Muscle layer of colon (tissue), 2 donors: ENCODE data around the gene CXXC5.

Source experiments
- H3K27ac ChIP-seq: one replicate; pipeline ENCODE4 v1.7.0; 2013; ENCODE audit warnings: low read depth, mild to moderate bottlenecking, low read length, moderate library complexity
- H3K27me3 ChIP-seq, 2 donors: one replicate each; pipeline ENCODE4 v1.7.0; 2013; ENCODE audit warnings: low read length in 2 of 2, mild to moderate bottlenecking in 2 of 2; ENCODE audit not compliant: insufficient read depth in 2 of 2, control insufficient read depth in 1 of 2
- H3K36me3 ChIP-seq: one replicate; pipeline ENCODE4 v1.7.0; 2013; ENCODE audit warnings: mild to moderate bottlenecking, low read length; ENCODE audit not compliant: insufficient read depth
- H3K4me1 ChIP-seq: one replicate; pipeline ENCODE4 v1.7.0; 2013; ENCODE audit warnings: mild to moderate bottlenecking, low read length; ENCODE audit not compliant: insufficient read depth
- H3K4me3 ChIP-seq, 2 donors: one replicate each; pipeline ENCODE4 v1.7.0; 2013; ENCODE audit warnings: low read length in 2 of 2, low read depth in 1 of 2, mild to moderate bottlenecking in 1 of 2, moderate library complexity in 1 of 2
- H3K9ac ChIP-seq: one replicate; pipeline ENCODE4 v1.7.0; 2013; ENCODE audit warnings: low read length
- H3K9me3 ChIP-seq: one replicate; pipeline ENCODE4 v1.7.0; 2013; ENCODE audit warnings: mild to moderate bottlenecking, low read length
- donor health status: abdominal sarcoma.
- donor health status: Adenocarcinoma of cecum.

CXXC5 gene

DNA sequence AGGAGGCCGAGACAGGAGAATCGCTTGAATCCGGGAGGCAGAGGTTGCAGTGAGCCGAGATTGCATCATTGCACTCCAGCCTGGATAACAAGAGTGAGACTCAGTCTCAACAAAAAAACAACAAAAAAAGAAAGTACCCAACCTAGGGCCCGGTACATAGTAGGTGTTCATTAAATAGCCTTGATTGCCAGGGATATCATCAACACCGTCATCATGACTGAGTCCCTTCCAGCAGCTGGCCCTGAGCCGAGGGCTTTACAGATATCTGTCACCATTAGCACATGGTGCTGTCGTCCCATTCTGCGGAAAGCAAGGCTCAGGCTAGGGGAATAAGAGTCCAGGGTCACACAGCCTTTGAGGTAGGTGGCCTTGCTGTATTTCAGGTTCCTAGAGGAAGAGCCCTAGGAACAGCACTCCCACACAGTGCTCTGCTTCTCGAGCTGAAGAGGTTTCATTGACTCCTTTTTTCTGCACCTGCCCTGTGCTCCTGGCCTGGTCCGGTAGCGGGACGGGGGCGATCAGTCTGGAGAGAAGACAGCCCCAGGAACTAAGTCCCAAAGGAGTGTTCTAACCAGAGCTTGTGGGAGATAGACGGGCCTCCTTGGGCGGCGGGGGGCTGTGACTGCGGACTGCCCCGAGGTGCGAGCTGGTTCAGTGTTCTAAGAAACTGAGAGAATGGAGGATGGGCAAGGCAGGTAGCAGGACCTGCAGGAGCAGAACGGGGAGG lies 48.2 kb downstream of the CXXC5 start:
- H3K36me3 ChIP-seq = no peaks in the 10 kb centered on the region
- H3K9me3 ChIP-seq = no peaks in the 10 kb centered on the region
- peak overlapping the region; percentile 84 for H3K27ac ChIP-seq
- H3K4me3 ChIP-seq = peak overlapping the region; percentile 2 to 49
- peak overlapping the region; percentile 25 for H3K9ac ChIP-seq
- peaks cover 0 to 8% of the 10 kb centered on the region in 2 donors for H3K27me3 ChIP-seq
- H3K4me1 ChIP-seq = peaks cover 33% of the 10 kb centered on the region

DNA sequence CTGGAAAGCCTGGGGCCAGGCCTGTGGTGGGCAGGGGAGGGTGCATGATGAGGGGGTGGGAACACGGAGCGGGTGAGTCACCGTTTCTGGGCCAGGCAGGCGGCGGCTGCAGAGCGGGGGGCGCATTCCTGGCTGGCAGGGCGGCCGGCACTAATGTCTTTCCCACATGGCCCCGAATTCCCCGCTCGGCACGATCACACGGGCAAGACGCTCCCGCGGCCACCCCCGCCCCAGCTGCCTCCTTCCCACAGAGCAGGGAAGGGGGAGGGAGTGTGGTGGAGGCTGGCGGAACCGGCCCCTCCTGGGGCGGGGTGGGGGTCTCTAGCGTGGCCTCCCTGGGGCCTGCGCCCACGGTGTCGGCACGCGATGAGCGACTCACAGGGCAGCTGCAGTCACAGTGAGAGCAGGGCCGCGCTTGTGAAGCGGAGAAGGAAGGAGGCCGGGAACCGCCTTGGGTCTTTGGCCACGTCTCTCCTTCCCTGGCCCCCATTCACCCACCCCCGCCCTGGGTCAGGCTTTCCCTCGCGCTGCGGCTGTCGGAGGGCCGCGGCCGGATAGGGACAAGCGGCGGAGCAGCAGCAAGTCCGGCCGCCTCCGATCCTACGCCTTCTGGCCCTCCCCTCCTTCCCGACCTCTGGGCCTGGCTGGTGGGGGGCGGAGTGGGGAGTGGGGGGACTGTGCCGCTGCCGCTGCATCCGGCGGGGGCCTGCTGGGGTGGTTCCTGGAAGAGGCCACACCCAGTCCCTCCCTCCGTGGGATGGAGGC lies 48.9 kb downstream of the CXXC5 start:
- Histone ChIP-seq H3K36me3 (no peaks in the 10 kb centered on the region), H3K9me3 (no peaks in the 10 kb centered on the region), H3K4me1 (peaks cover 33% of the 10 kb centered on the region), H3K27ac (peak overlapping the region; percentile 84), H3K27me3 (peaks cover 0 to 8% of the 10 kb centered on the region in 2 donors), H3K9ac (peak overlapping the region; percentile 27), H3K4me3 (peak overlapping the region; percentile 49 to 71)

DNA sequence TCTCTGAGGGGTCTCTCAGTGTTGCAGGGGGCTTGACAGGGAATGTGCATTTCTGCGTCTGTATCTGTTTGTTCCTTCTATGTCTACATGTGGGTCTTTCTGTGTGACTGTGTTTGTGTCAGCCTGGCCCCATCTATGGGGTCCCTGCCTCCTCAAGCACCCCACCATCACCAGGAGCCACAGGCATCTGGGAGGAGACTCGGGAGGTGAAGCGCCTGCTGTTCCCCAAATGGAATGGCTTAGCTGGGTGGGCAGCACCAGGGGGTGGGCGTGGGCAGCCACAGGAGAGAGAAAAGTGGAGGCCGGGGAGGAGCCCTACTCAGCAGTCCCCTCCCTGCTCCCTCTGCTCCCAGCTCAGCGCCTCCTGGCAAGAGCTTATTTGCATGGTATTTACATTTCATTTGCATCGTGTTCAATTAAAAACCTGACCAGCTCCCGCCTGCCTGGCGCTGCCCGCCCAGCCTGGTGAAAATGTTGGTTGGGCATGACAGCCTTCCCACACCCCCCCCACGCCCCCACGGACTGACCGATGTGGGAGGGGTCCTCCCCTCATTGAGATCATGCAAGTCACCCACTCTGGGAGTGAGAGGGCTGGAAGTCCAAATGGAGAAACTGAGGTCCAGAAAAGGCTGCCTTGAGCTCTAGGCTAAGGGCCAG lies 50.5 kb downstream of the CXXC5 start:
- Histone ChIP-seq H3K27me3 (peaks cover 0 to 8% of the 10 kb centered on the region in 2 donors), H3K4me3 (peak overlapping the region in 1 of 2 donors; percentile 1), H3K4me1 (peaks cover 27% of the 10 kb centered on the region), H3K27ac (peak overlapping the region; percentile 84), H3K36me3 (no peaks in the 10 kb centered on the region), H3K9ac (no peak overlapping the region), H3K9me3 (no peaks in the 10 kb centered on the region)

DNA sequence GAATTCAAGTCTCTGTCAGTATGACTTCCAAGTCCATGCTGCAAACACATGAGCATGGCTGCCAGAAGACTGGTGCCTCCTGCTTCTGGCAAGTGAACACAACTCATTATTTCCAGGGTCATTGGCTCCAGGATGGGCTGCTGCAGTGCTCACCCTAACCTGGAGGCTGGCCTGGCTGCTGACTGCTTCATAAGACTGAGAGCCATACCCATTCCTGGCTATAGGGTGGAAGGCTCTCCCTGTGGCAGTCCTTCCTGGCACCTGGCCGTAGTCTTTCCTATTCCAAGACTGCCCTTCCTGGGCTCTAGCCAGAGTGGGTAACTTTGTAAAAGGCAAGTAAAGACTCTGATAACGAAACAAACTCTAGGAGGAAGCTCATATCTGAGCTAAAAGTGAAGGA lies 51.2 kb downstream of the CXXC5 start:
- no peaks in the 10 kb centered on the region for H3K36me3 ChIP-seq
- H3K4me1 ChIP-seq = peaks cover 27% of the 10 kb centered on the region
- no peaks in the 10 kb centered on the region for H3K9me3 ChIP-seq
- peak overlapping the region; percentile 39 for H3K27ac ChIP-seq
- H3K4me3 ChIP-seq = peak overlapping the region in 1 of 2 donors; percentile 8
- H3K9ac ChIP-seq = no peak overlapping the region
- H3K27me3 ChIP-seq = peaks cover 0 to 8% of the 10 kb centered on the region in 2 donors

DNA sequence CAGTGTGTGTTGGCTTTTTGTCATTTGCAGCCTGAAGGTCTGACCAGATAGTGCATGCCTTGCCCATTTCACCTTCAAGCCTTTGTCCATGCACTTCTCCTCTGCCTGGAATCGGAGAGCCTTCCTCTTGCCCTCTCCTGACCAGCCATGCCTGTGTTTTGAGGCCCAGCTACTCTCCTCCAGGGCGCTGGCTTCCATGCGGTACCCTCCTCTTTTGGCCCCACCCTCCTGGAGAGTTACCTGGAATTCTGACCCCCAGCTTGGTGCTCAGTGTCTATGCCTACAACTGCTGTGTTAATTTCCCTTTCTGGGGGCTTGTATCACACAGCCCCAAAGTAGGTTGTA lies 52.5 kb downstream of the CXXC5 start:
- peaks cover 27% of the 10 kb centered on the region for H3K4me1 ChIP-seq
- no peak overlapping the region for H3K27ac ChIP-seq
- peaks cover 0 to 8% of the 10 kb centered on the region in 2 donors for H3K27me3 ChIP-seq
- H3K4me3 ChIP-seq = no peak overlapping the region
- H3K9ac ChIP-seq = no peak overlapping the region
- no peaks in the 10 kb centered on the region for H3K36me3 ChIP-seq
- no peaks in the 10 kb centered on the region for H3K9me3 ChIP-seq

DNA sequence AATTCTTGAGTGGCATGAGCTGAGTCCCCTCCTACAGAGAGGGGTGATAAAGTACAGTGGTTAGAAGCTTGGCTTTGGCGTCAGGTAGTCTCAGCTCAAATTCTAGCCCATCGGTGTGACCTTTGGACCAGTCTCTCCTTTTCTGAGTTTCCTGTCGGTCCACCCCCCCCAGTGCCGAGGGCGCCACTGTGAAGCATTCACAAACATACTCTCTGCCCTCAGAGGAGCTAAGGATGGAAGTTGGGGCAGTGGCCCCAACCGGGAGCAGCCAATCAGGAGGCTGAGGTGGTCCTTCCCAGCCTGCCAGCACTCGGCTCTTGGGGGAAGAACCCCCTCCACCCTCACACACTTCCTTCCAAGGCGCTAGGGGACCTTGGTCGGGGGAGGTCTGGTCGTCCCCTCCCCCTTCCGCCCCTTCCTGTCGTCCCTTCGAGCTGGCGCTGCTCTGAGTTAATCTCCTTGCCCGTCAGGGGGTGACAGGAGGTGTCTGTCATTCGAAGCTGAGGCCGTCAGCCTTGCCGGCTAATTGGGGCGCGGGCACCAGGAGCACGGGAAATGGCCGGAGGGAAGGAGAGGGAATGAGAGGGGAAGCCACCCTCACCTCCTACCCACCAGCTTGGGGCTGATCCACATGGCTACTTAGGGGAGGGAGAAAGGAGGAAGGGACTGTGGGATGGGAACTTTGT lies 53.0 kb downstream of the CXXC5 start:
- Histone ChIP-seq H3K4me1 (peaks cover 26% of the 10 kb centered on the region), H3K4me3 (no peak overlapping the region), H3K36me3 (no peaks in the 10 kb centered on the region), H3K9me3 (no peaks in the 10 kb centered on the region), H3K27me3 (peaks cover 0 to 8% of the 10 kb centered on the region in 2 donors), H3K27ac (no peak overlapping the region), H3K9ac (no peak overlapping the region)

DNA sequence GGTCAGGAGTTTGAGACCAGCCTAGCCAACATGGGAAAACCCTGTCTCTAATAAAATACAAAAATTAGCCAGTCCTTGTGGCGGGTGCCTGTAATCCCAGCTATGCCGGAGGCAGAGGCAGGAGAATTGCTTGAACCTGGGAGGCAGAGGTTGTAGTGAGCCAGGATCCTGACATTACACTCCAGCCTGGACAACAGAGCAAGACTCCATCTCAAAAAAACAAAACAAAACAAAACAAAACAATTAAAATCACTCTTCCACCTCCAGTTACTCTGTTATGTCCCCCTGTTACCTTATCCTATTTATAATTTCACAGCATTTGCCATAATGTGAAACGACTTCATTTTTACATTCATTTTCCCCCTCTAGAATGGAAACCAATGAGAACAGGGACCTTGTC lies 54.4 kb downstream of the CXXC5 start:
- Histone ChIP-seq H3K27ac (no peak overlapping the region), H3K9me3 (no peaks in the 10 kb centered on the region), H3K36me3 (no peaks in the 10 kb centered on the region), H3K4me1 (peaks cover 19% of the 10 kb centered on the region), H3K4me3 (no peak overlapping the region), H3K27me3 (peaks cover 0 to 5% of the 10 kb centered on the region in 2 donors), H3K9ac (no peak overlapping the region)

DNA sequence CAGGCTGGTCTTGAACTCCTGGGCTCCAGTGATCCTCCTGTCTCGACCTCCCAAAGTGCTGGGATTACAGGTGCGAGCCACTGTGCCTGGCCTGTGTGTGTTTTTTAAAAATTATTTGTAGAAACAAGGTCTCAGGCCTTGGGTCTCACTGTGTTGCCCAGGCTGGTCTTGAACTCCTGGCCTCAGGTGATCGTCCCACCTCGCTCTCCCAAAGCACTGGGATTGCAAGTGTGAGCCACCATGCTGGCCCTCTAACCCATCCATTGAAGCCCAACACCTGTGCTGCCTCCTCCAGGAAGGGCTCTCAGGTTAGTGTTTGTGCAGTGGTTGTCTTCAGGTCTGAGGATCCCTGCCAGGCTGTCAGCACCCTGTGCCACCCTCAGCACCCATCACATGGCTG lies 56.6 kb downstream of the CXXC5 start:
- Histone ChIP-seq H3K9me3 (no peaks in the 10 kb centered on the region), H3K9ac (no peak overlapping the region), H3K27me3 (peaks cover 0 to 7% of the 10 kb centered on the region in 2 donors), H3K27ac (no peak overlapping the region), H3K4me1 (peaks cover 8% of the 10 kb centered on the region), H3K36me3 (no peaks in the 10 kb centered on the region), H3K4me3 (no peak overlapping the region)

DNA sequence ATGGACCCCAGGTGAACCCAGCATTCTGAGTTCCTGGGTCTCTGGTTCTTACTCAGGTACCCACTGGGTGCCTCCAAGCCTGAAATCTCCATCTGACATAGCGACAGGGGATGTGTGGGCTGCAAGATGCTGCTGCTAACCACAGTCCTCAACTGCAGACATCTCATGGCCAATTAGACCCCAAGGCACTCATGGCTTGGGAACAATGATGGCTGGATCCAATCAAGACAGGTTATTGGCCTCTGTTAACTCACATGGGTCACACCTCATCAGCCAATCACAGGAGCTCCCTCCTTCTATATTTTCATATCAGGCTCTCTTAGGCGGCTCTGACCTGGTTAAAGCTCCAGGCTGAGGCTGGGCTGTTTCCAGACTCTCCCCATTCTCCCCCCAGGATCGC lies 57.0 kb downstream of the CXXC5 start:
- Histone ChIP-seq H3K36me3 (no peaks in the 10 kb centered on the region), H3K27ac (no peak overlapping the region), H3K4me1 (peaks cover 11% of the 10 kb centered on the region), H3K9ac (no peak overlapping the region), H3K9me3 (no peaks in the 10 kb centered on the region), H3K4me3 (no peak overlapping the region), H3K27me3 (peaks cover 0 to 11% of the 10 kb centered on the region in 2 donors)

DNA sequence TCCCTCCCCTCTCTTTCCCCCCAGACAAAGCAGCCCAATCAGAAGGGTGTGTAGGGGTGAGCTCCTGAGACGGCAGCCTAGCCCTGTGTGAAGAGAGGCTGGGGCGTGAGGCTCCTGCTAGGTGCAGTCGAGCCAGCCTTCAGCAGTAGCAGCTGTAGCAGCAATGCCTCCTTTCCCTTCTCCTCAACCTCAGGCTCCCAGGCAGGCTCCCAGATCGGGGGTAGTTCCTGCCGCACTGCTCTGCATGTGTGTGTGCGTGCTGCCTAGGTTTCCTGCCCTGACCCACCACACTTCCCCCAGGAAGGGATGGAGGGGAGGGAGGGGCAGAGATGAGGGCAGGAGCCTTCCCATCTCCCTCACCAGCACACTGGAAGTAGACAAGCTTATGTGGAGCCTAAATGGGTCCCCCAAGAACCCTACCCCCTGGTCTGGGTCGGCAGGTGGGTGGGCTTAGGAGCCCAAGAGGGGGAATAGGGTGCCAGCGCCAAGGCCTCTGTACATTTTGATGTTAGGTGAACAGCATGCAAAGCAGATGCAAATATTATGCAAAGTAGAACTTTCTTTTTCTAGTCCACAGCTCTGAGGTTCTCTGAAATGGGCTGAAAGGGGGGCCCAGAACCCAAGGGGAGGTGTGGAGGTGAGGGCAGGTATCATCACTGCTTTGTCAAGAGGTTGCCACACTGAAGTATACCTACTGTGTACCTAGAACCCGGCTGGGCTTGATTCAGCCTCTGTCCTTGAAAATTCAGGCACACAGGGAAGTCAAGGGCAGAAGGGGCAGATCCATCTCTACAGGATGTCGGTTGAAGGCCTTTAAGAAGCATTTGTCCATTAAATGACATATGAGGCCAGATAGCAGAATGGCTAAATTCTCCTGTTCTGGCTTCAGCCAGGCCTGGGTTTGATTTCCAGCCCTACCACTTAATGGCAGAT lies 57.8 kb downstream of the CXXC5 start:
- no peak overlapping the region for H3K9ac ChIP-seq
- H3K4me3 ChIP-seq = no peak overlapping the region
- H3K4me1 ChIP-seq = peaks cover 14% of the 10 kb centered on the region
- no peaks in the 10 kb centered on the region for H3K9me3 ChIP-seq
- no peak overlapping the region for H3K27ac ChIP-seq
- H3K27me3 ChIP-seq = peaks cover 0 to 19% of the 10 kb centered on the region in 2 donors
- H3K36me3 ChIP-seq = no peaks in the 10 kb centered on the region
